Measurements from ENCODE around the gene PRXL2C.

Gene PRXL2C

DNA sequence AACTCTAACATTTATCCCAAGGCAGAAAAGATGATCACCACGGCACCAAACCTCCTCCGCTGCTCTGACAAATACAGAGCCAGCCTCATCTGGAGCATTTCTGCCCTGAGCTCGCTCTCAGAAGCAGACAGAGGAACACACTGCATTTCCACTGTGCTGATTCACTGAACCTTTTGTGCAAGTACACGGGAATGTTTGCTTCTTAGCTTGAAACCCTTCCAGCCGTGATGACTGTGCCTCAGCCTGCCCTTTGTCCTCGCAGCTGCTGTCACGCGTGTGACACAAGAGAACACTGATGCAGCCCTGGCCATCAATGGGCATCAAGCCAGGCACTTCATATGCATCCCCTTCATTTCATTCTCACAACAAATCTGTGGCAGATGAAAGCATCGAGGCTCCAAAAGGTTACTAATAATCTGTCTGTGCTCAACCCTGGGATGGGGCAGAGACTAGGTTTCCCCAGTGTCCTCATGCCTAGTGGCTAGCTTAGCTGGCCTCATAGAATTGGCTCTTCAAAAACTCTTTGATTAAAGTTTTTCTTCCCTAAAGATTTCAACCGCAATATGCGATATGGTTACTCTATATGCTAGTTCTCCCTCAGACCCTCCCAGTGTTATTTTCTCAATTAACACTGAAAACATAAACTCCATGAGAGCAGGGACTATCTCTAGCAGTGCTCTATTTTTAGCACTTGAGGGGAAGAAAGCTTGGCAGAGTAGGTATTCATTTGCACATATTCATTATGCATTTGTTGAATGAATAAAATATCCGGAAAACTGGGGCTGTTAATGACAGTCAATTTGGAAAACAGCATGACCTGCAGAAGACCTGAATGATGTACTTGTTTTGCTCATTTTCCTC, 42.8 kb downstream of the PRXL2C start:
- H3K27me3 ChIP-seq (ENCODE audit: insufficient read depth, low read length, poor library complexity, severe bottlenecking) = no peaks in the 10 kb centered on the region
- H2AFZ ChIP-seq (ENCODE audit: low read length) = no peak overlapping the region
- H3K4me2 ChIP-seq (ENCODE audit: low read depth, low read length, poor library complexity, severe bottlenecking) = no peak overlapping the region
- no peaks in the 10 kb centered on the region for H3K36me3 ChIP-seq (ENCODE audit: insufficient read depth, low read length)
- no peak overlapping the region for H3K4me3 ChIP-seq (ENCODE audit: low read length, poor library complexity, severe bottlenecking)
- H3F3A ChIP-seq (ENCODE audit: low read depth) = no peaks in the 10 kb centered on the region
- TF ChIP-seq, protein P1, sequence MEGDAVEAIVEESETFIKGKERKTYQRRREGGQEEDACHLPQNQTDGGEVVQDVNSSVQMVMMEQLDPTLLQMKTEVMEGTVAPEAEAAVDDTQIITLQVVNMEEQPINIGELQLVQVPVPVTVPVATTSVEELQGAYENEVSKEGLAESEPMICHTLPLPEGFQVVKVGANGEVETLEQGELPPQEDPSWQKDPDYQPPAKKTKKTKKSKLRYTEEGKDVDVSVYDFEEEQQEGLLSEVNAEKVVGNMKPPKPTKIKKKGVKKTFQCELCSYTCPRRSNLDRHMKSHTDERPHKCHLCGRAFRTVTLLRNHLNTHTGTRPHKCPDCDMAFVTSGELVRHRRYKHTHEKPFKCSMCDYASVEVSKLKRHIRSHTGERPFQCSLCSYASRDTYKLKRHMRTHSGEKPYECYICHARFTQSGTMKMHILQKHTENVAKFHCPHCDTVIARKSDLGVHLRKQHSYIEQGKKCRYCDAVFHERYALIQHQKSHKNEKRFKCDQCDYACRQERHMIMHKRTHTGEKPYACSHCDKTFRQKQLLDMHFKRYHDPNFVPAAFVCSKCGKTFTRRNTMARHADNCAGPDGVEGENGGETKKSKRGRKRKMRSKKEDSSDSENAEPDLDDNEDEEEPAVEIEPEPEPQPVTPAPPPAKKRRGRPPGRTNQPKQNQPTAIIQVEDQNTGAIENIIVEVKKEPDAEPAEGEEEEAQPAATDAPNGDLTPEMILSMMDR (conservative IDR thresholded peaks at IDR 0.05; ENCODE audit: low read length) = no peak
- H3K9me2 ChIP-seq (replicated peaks; ENCODE audit: low read depth, low read length) = no peaks in the 10 kb centered on the region
- no peaks in the 10 kb centered on the region for H3K9me3 ChIP-seq (ENCODE audit: insufficient read depth, low read depth, low read length)
- H3K79me2 ChIP-seq (ENCODE audit: insufficient read depth, low read length) = no peaks in the 10 kb centered on the region
- H4K20me1 ChIP-seq (ENCODE audit: insufficient read depth, low read length, poor library complexity, severe bottlenecking) = no peaks in the 10 kb centered on the region
- H3K9ac ChIP-seq (ENCODE audit: low read depth, low read length, poor library complexity, severe bottlenecking) = no peak overlapping the region
- no peaks in the 10 kb centered on the region for H3K4me1 ChIP-seq (ENCODE audit: insufficient read depth, low read length, poor library complexity, severe bottlenecking)

DNA sequence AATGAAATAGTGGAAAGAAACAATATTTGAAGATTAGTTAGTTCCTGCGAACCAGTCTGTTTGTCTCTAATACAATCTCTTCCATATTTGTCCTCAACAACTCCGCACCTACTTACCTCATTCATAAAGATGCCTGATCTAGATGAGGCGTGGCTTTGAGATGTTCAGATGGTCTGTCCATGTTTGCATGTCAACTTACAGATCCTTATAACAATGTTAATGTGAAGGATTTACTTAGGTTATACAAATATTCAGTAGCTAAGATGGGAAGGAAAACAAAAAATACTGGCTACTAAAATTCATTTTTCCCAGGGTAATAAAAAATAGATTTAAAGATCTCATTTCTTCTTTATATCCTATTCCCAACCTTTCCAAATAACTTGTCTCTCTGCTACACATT, 43.8 kb downstream of the PRXL2C start:
- Histone ChIP-seq H3K4me1 (ENCODE audit: insufficient read depth, low read length, poor library complexity, severe bottlenecking) (no peaks in the 10 kb centered on the region), H3K79me2 (ENCODE audit: insufficient read depth, low read length) (no peaks in the 10 kb centered on the region), H3F3A (ENCODE audit: low read depth) (no peaks in the 10 kb centered on the region), H3K9ac (ENCODE audit: low read depth, low read length, poor library complexity, severe bottlenecking) (no peak overlapping the region), H3K9me3 (ENCODE audit: insufficient read depth, low read depth, low read length) (no peaks in the 10 kb centered on the region), H3K9me2 (replicated peaks; ENCODE audit: low read depth, low read length) (no peaks in the 10 kb centered on the region), H2AFZ (ENCODE audit: low read length) (no peak overlapping the region), H3K27me3 (ENCODE audit: insufficient read depth, low read length, poor library complexity, severe bottlenecking) (no peaks in the 10 kb centered on the region), H3K4me3 (ENCODE audit: low read length, poor library complexity, severe bottlenecking) (no peak overlapping the region), H4K20me1 (ENCODE audit: insufficient read depth, low read length, poor library complexity, severe bottlenecking) (no peaks in the 10 kb centered on the region), H3K4me2 (ENCODE audit: low read depth, low read length, poor library complexity, severe bottlenecking) (no peak overlapping the region), H3K36me3 (ENCODE audit: insufficient read depth, low read length) (no peaks in the 10 kb centered on the region)
- TF ChIP-seq, protein P1 (conservative IDR thresholded peaks at IDR 0.05; ENCODE audit: low read length) = no peak
- TF ChIP-seq EZH2phosphoT487 (IDR thresholded peaks at IDR 0.05; ENCODE audit: borderline replicate concordance) = no peak

DNA sequence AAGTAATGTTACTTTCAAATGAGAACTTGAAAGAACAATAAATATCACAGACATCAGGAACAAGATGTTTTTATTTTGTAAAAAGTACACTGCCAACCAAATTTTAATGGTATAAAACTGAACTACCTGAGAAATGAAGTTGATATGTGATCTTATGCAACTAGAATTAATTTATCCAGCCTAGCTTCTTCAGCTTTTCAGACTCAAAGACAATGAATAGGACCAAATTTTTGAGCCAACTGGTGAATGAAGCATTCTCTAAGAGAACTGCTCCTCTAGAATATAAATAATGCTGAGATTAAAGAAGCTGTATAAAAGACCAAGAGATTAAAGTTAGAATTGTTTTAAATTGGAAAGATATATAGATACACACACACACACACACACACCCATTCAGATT, 45.4 kb downstream of the PRXL2C start:
- Histone ChIP-seq H3K79me2 (ENCODE audit: insufficient read depth, low read length) (no peaks in the 10 kb centered on the region), H3K36me3 (ENCODE audit: insufficient read depth, low read length) (no peaks in the 10 kb centered on the region), H3K27me3 (ENCODE audit: insufficient read depth, low read length, poor library complexity, severe bottlenecking) (no peaks in the 10 kb centered on the region), H3K4me3 (ENCODE audit: low read length, poor library complexity, severe bottlenecking) (no peak overlapping the region), H4K20me1 (ENCODE audit: insufficient read depth, low read length, poor library complexity, severe bottlenecking) (no peaks in the 10 kb centered on the region), H3K4me1 (ENCODE audit: insufficient read depth, low read length, poor library complexity, severe bottlenecking) (no peaks in the 10 kb centered on the region), H3K9me2 (replicated peaks; ENCODE audit: low read depth, low read length) (no peaks in the 10 kb centered on the region), H2AFZ (ENCODE audit: low read length) (no peak overlapping the region), H3K9me3 (ENCODE audit: insufficient read depth, low read depth, low read length) (no peaks in the 10 kb centered on the region), H3F3A (ENCODE audit: low read depth) (no peaks in the 10 kb centered on the region), H3K4me2 (ENCODE audit: low read depth, low read length, poor library complexity, severe bottlenecking) (no peak overlapping the region), H3K9ac (ENCODE audit: low read depth, low read length, poor library complexity, severe bottlenecking) (no peak overlapping the region)
- no peak for TF ChIP-seq EZH2phosphoT487 (IDR thresholded peaks at IDR 0.05; ENCODE audit: borderline replicate concordance)
- TF ChIP-seq, protein P1 (conservative IDR thresholded peaks at IDR 0.05; ENCODE audit: low read length) = no peak

All from Loucy (cell line).